Ovary (tissue), 3 donors: ENCODE results near the gene PER3.

ENCODE experiments used
- EP300 ChIP-seq: sonication (generic); formaldehyde crosslinking; IDR thresholded peaks from one replicate; pipeline ENCODE4 v1.6.1; 2017; ENCODE audit warnings: antibody characterized with exemption
- POLR2A ChIP-seq: fragments of 450-650 bp; IDR thresholded peaks from one replicate; pipeline ENCODE4 v1.6.1; 2017; ENCODE audit warnings: antibody characterized with exemption, mild to moderate bottlenecking, moderate library complexity
- TF ChIP-seq, protein P1 (sequence below), 3 donors: fragments of 450-650 bp in 2 of 3; fragments of 200-600 bp in 1 of 3; IDR thresholded peaks; one replicate each; pipeline versions ENCODE4 v1.5.1 to v1.8.0; 2016 to 2022; ENCODE audit warnings: antibody characterized with exemption in 3 of 3, mild to moderate bottlenecking in 1 of 3
- donor health status: DM: no; HTN: no; CAD: no.

DNA sequence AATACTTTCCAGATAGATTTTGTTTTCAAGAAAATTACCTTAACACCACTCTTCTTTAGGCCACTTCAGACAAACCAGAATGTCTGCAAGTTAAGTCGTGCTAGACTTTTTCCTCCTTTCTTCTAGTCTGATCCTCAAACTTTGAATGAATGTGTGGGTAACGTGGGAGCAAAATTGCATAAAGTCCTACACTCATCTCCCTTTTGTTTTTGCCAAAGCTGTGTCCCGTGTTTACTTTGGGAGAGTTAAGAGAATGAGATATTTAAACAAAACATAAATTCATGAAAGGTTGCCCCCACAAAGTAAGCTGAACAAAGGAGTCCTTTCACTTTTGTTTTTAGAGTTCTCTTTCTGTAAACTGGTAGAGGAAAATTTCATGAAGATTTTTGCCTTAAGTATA lies 29.9 kb upstream of the PER3 start:
- TF ChIP-seq, protein P1, sequence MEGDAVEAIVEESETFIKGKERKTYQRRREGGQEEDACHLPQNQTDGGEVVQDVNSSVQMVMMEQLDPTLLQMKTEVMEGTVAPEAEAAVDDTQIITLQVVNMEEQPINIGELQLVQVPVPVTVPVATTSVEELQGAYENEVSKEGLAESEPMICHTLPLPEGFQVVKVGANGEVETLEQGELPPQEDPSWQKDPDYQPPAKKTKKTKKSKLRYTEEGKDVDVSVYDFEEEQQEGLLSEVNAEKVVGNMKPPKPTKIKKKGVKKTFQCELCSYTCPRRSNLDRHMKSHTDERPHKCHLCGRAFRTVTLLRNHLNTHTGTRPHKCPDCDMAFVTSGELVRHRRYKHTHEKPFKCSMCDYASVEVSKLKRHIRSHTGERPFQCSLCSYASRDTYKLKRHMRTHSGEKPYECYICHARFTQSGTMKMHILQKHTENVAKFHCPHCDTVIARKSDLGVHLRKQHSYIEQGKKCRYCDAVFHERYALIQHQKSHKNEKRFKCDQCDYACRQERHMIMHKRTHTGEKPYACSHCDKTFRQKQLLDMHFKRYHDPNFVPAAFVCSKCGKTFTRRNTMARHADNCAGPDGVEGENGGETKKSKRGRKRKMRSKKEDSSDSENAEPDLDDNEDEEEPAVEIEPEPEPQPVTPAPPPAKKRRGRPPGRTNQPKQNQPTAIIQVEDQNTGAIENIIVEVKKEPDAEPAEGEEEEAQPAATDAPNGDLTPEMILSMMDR (IDR thresholded peaks at IDR 0.05): no peak
- TF ChIP-seq POLR2A (no peak), EP300 (no peak)
